Metanephros (tissue), 1 donor: Measurements from ENCODE around the gene URB2. TPM values are rescaled to one million over a fixed set of nuclear protein-coding genes. Genes with fewer than 3 reads are reported as not detected.

ENCODE experiments used
- total RNA-seq: library from RNA; depleted of rRNA; stranded (reverse); fragments of >200 nt; gene quantifications from one replicate; pipeline ENCODE4 v1.2.3, GENCODE V29; 2014

The URB2 gene
- total RNA-seq = 8.4 TPM

DNA sequence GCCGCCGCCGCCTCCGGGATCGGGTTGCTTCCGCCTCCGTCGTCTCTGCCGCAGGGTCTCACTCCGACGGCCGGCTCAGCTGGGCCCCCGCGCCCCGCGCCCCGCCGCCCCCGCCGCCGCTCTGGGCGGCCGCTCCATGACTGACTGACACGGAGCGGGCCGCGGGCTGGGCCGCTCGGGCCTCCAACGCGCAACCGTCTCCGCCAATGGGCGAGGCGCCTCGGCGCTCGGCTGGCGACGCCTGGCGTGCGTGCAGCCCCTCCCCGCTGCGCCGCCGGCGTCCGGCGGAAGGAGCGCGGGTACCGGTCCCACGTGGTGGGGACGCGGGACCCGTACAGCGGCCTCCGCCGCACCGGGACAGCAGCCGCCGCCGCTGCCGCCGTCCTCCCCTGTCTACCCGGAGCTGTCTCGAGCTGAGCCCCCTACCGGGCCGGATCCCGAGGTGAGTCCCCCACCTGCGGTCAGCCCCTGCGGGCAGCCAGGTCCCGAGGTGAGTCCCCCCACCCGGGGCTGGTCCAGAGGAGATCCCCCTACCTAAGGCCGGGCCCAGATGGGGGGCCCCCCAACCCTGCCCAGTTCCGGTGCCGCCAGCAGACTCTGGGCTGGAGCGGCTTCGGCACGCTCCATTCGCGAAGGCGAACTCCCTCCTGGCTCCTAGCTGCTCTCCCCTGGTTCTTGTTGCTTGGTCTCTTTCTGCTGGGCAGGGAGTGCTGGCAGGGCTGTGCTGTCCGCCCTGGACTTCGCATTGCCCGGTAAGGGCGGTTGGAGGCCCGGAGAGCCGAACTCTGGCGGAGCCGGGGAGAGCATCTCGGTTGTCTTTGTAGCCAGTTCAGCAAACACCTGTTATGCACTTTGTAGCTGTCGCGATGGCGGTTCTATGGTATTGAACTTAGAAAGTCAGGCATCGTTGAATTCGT lies at the start of gene URB2, which contains the start of gene TAF5L:
URB2 (plus strand) TSS at position 333 of the 917 bp plus-strand sequence. CDS start 1,387 bp downstream, outside the sequence.
TAF5L (minus strand) TSS at position 208 of the 917 bp plus-strand sequence. CDS start 11,640 bp downstream, outside the sequence.

Other genes with a start within 250 kb of the URB2 start
- 980 TPM for gene ACTA1, start 192.2 kb upstream of the URB2 start, total RNA-seq
- gene NUP133, start 117.9 kb upstream of the URB2 start, total RNA-seq = 41.0 TPM
- gene ABCB10, start 67.5 kb upstream of the URB2 start, total RNA-seq = 16.5 TPM
- 12.6 TPM for gene TAF5L, start 125 bp upstream of the URB2 start, total RNA-seq